Measurements from ENCODE around the gene SEC24D. TPM values are rescaled to one million over a fixed set of nuclear protein-coding genes. Genes with fewer than 3 reads are reported as not detected.

SEC24D gene
- total RNA-seq, 1 donor from 2014 or later, result 8.2 TPM

- Histone ChIP-seq H3K4me3 (no peak overlapping the region), H3K9me3 (ENCODE audit: low read depth) (no peaks in the 10 kb centered on the region), H3K79me2 (ENCODE audit: low read depth) (no peaks in the 10 kb centered on the region), H3K27me3 (no peaks in the 10 kb centered on the region), H3K4me2 (no peak overlapping the region), H3F3A (ENCODE audit: low read depth) (no peaks in the 10 kb centered on the region), H3K4me1 (peaks cover 4% of the 10 kb centered on the region), H3K9ac (no peak overlapping the region), H2AFZ (replicated peaks) (no peak overlapping the region), H3K36me3 (no peaks in the 10 kb centered on the region), H3K27ac (no peak overlapping the region), H4K20me1 (ENCODE audit: low read depth) (no peaks in the 10 kb centered on the region)
- no peak overlapping the region for H3K27ac Mint-ChIP-seq
- H3K36me3 Mint-ChIP-seq, result no peaks in the 10 kb centered on the region
- no peaks in the 10 kb centered on the region for H3K9me3 Mint-ChIP-seq
- H3K27me3 Mint-ChIP-seq (ENCODE audit: insufficient read depth, low read depth), result no peaks in the 10 kb centered on the region
- no peak for DNase-seq (ENCODE audit: low spot score)
- TF ChIP-seq EZH2phosphoT487 (IDR thresholded peaks at IDR 0.05), result no peak
- H3K4me3 Mint-ChIP-seq, result no peak overlapping the region
- peaks cover 8% of the 10 kb centered on the region for H3K4me1 Mint-ChIP-seq
Measured at GRCh38 chr4:118774321-118774720, 61.6 kb downstream of the SEC24D start.

- no peaks in the 10 kb centered on the region for H4K20me1 ChIP-seq (ENCODE audit: low read depth)
Measured at GRCh38 chr4:118773429-118773792, 62.5 kb downstream of the SEC24D start.

GRCh38 chr4:118772767-118773428 is 63.0 kb downstream of the SEC24D start:
- Histone ChIP-seq H3K79me2 (ENCODE audit: low read depth) (no peaks in the 10 kb centered on the region), H3K9ac (no peak overlapping the region), H3K27me3 (no peaks in the 10 kb centered on the region), H3K4me2 (no peak overlapping the region), H4K20me1 (ENCODE audit: low read depth) (no peaks in the 10 kb centered on the region), H3K4me1 (peaks cover 4% of the 10 kb centered on the region), H3F3A (ENCODE audit: low read depth) (no peaks in the 10 kb centered on the region), H3K4me3 (no peak overlapping the region), H3K9me3 (ENCODE audit: low read depth) (no peaks in the 10 kb centered on the region), H3K36me3 (no peaks in the 10 kb centered on the region), H2AFZ (replicated peaks) (no peak overlapping the region), H3K27ac (no peak overlapping the region)
- H3K27me3 Mint-ChIP-seq (ENCODE audit: insufficient read depth, low read depth), result no peaks in the 10 kb centered on the region
- no peak overlapping the region for H3K4me3 Mint-ChIP-seq
- no peaks in the 10 kb centered on the region for H3K36me3 Mint-ChIP-seq
- no peak overlapping the region for H3K27ac Mint-ChIP-seq
- DNase-seq (ENCODE audit: low spot score), result no peak
- no peaks in the 10 kb centered on the region for H3K9me3 Mint-ChIP-seq
- no peak for TF ChIP-seq CTCF (IDR thresholded peaks at IDR 0.05)
- peaks cover 9% of the 10 kb centered on the region for H3K4me1 Mint-ChIP-seq

More at GRCh38 chr4:118773429-118773792, 62.5 kb downstream of the SEC24D start:
- no peak overlapping the region for H3K27ac Mint-ChIP-seq
- peaks cover 9% of the 10 kb centered on the region for H3K4me1 Mint-ChIP-seq
- no peak overlapping the region for H3K4me3 ChIP-seq
- H3K4me2 ChIP-seq, result no peak overlapping the region
- H3K36me3 ChIP-seq, result no peaks in the 10 kb centered on the region
- no peaks in the 10 kb centered on the region for H3F3A ChIP-seq (ENCODE audit: low read depth)
- H3K27me3 Mint-ChIP-seq (ENCODE audit: insufficient read depth, low read depth), result no peaks in the 10 kb centered on the region
- TF ChIP-seq EZH2phosphoT487 (IDR thresholded peaks at IDR 0.05) (no peak), CTCF (IDR thresholded peaks at IDR 0.05) (no peak), EZH2 (IDR thresholded peaks at IDR 0.05) (no peak)
- no peaks in the 10 kb centered on the region for H3K79me2 ChIP-seq (ENCODE audit: low read depth)
- no peaks in the 10 kb centered on the region for H3K36me3 Mint-ChIP-seq
- DNase-seq (ENCODE audit: low spot score), result no peak
- H3K9ac ChIP-seq, result no peak overlapping the region
- no peaks in the 10 kb centered on the region for H3K9me3 Mint-ChIP-seq
- peaks cover 4% of the 10 kb centered on the region for H3K4me1 ChIP-seq
- H3K27me3 ChIP-seq, result no peaks in the 10 kb centered on the region
- H3K27ac ChIP-seq, result no peak overlapping the region
- H3K4me3 Mint-ChIP-seq, result no peak overlapping the region
- no peak overlapping the region for H2AFZ ChIP-seq (replicated peaks)
- H3K9me3 ChIP-seq (ENCODE audit: low read depth), result no peaks in the 10 kb centered on the region

- Histone ChIP-seq H3K4me2 (no peak overlapping the region), H3K4me3 (no peak overlapping the region), H3K9ac (no peak overlapping the region), H3K4me1 (peaks cover 4% of the 10 kb centered on the region), H3K79me2 (ENCODE audit: low read depth) (no peaks in the 10 kb centered on the region), H3K27me3 (no peaks in the 10 kb centered on the region), H4K20me1 (ENCODE audit: low read depth) (no peaks in the 10 kb centered on the region), H3K27ac (no peak overlapping the region), H3K9me3 (ENCODE audit: low read depth) (no peaks in the 10 kb centered on the region), H3K36me3 (no peaks in the 10 kb centered on the region), H3F3A (ENCODE audit: low read depth) (no peaks in the 10 kb centered on the region), H2AFZ (replicated peaks) (no peak overlapping the region)
- H3K4me1 Mint-ChIP-seq, result peaks cover 9% of the 10 kb centered on the region
- peak; percentile 51 for DNase-seq (ENCODE audit: low spot score)
- H3K27ac Mint-ChIP-seq, result no peak overlapping the region
- no peak overlapping the region for H3K4me3 Mint-ChIP-seq
- TF ChIP-seq EZH2phosphoT487 (IDR thresholded peaks at IDR 0.05), result no peak
- peak; percentile 78 for TF ChIP-seq CTCF (IDR thresholded peaks at IDR 0.05)
- TF ChIP-seq EZH2 (IDR thresholded peaks at IDR 0.05), result no peak
- no peaks in the 10 kb centered on the region for H3K9me3 Mint-ChIP-seq
- H3K36me3 Mint-ChIP-seq, result no peaks in the 10 kb centered on the region
- no peaks in the 10 kb centered on the region for H3K27me3 Mint-ChIP-seq (ENCODE audit: insufficient read depth, low read depth)
Measured at GRCh38 chr4:118772081-118772766, 63.7 kb downstream of the SEC24D start.

Data from neural progenitor cell (in vitro differentiated cells).